ENCODE measurements around the gene ZNF497.

The ZNF497 gene

GRCh38 chr19:58401840-58402421, 39.4 kb upstream of the ZNF497 start:
- TF ChIP-seq CTCF (IDR thresholded peaks at IDR 0.05; ENCODE audit: borderline replicate concordance, insufficient read depth, low read depth, low read length) = no peak
- H3K4me3 ChIP-seq (ENCODE audit: low read depth, low read length) = peak overlapping the region; percentile 81

GRCh38 chr19:58400916-58401839, 38.6 kb upstream of the ZNF497 start:
- TF ChIP-seq CTCF (IDR thresholded peaks at IDR 0.05; ENCODE audit: borderline replicate concordance, insufficient read depth, low read depth, low read length) = no peak

GRCh38 chr19:58400316-58400915, 37.9 kb upstream of the ZNF497 start:
- H3K4me3 ChIP-seq (ENCODE audit: low read depth, low read length) = peak overlapping the region; percentile 56
- TF ChIP-seq CTCF (IDR thresholded peaks at IDR 0.05; ENCODE audit: borderline replicate concordance, insufficient read depth, low read depth, low read length) = no peak

More at GRCh38 chr19:58400916-58401839, 38.6 kb upstream of the ZNF497 start:
- H3K4me3 ChIP-seq (ENCODE audit: low read depth, low read length) = peak overlapping the region; percentile 81

GRCh38 chr19:58399903-58400302, 37.4 kb upstream of the ZNF497 start:
- TF ChIP-seq CTCF (IDR thresholded peaks at IDR 0.05; ENCODE audit: borderline replicate concordance, insufficient read depth, low read depth, low read length) = no peak
- no peak overlapping the region for H3K4me3 ChIP-seq (ENCODE audit: low read depth, low read length)

GRCh38 chr19:58398545-58398944, 36.0 kb upstream of the ZNF497 start:
- H3K4me3 ChIP-seq (ENCODE audit: low read depth, low read length) = no peak overlapping the region
- TF ChIP-seq CTCF (IDR thresholded peaks at IDR 0.05; ENCODE audit: borderline replicate concordance, insufficient read depth, low read depth, low read length) = no peak

- no peak for TF ChIP-seq CTCF (IDR thresholded peaks at IDR 0.05; ENCODE audit: borderline replicate concordance, insufficient read depth, low read depth, low read length)
- no peak overlapping the region for H3K4me3 ChIP-seq (ENCODE audit: low read depth, low read length)
These were observed 35.5 kb upstream of the ZNF497 start for GRCh38 chr19:58398087-58398486.

Data from GM12875 (cell line).